ENCODE measurements around the gene FAT1.

Gene FAT1

DNA sequence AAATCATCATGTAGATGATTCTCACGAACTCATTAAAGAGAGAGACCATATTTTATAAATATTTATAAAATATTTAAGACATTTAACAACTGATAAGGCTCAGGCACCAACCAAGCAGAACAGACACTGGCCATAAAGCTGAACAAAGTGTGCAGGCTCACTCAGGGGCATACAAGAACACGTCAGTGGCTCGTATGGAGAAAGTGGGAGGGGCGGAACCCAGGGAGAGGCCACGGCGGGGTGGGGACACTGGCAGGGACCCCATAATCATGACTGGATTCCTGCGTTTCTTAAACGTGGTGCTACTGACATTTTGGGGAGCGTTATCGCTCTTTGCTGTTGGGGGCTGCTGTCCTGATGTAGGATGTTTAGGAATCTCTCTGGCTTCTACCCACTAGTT lies 31.3 kb upstream of the FAT1 start:
- no peak for FAIRE-seq

DNA sequence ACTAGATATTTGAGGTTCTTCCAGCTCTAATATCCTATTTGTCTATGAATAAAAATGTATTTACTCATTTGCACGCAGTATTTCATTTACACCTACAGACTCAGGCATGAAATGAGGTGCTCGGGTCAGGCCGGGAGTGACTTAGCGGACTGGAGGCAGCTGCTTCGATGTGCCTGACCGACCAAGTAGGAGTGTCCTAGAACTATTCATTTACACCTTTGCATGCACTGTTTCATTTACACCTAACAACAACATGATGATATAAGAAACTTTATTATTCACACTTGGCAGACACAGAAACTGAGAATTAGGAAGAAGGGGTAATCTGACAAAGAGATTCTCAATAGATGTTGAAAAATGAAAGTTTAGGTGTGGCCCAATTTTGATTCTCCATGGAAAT lies 28.7 kb upstream of the FAT1 start:
- no peak for FAIRE-seq

DNA sequence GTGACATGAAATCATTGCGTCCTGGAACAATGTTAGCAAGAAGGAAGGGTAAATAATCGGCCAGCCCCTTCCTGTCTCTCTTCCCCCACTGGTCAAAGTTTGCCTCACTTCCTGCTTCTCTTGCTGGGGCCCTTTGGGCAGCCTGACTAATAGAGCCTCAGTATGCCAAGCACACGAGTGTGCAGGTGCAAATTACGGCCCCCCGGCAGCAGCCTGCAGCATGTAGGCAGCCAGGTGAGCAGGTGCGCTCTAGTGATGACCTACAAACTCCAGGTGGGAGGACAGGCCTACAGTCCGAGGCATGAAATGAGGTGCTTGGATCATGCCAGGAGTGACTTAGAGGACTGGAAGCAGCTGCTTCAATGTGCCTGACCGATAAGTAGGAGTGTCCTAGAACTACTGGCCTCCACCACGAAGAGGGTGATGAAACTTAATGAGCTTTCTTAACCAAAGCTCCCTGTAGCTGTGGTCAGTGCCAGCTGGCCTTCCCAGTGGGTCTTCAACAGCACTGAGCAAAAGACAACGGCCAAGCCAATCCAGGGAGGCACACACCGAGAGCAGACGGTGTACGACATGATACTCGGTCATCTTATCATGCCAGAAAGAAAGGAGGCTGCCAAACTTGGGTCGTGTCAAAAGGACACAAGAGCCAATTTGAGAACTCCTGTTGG lies 26.1 kb upstream of the FAT1 start:
- FAIRE-seq = no peak

DNA sequence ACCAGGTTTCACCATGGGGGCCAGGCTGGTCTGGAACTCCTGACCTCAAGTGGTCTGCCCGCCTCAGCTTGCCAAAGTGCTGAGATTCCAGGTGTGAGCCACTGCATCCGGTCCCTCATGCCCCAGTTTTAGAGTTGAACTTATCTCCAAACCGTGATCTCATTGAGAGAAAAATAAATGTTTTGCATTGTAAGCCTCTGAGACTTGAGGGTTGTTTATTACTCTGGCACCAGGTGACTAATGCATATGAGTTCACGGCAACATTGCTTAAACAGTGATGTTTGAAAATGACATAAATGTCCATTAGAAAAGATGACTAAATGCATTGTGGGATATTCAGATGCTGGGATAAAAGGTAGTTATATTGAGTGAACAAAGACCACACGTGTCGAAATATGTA lies 22.9 kb upstream of the FAT1 start:
- no peak for FAIRE-seq

DNA sequence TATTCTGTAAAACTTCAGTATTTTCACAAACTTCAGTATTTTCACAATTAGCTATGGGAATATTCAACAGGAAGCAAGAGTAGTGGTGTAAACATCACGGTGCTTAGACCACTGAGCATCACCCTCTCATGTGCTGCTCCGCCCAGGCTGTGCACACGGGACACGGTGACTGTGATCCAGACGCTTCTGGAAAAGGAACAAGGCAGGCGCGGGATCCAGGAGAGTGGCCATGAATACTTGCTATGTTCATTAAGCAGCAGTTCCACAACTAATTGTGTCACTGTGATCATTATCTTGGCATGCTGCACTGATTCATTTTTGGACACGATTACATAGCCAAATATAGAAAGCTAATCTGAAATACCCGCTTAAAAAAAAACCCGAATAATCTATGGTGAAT lies 19.6 kb upstream of the FAT1 start:
- FAIRE-seq = no peak

DNA sequence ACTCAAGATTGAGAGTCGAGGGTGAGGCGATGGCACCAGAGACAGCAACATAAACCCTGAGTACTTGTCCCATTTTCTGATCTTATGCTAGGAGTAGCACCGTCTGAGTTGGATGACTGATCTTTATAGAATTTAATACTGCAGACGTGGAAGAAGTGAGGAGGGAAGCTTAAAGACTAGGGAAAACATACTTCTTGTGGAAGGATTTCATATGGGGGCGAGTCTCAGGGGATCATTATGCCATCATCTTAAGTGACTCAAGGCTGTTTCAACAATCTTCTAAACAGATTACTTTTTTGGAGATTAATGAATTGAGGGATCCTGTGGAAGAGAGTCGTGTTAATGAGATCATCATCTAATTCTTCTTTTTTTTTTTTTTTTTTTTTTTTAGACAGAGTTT lies 17.2 kb upstream of the FAT1 start:
- FAIRE-seq = no peak

DNA sequence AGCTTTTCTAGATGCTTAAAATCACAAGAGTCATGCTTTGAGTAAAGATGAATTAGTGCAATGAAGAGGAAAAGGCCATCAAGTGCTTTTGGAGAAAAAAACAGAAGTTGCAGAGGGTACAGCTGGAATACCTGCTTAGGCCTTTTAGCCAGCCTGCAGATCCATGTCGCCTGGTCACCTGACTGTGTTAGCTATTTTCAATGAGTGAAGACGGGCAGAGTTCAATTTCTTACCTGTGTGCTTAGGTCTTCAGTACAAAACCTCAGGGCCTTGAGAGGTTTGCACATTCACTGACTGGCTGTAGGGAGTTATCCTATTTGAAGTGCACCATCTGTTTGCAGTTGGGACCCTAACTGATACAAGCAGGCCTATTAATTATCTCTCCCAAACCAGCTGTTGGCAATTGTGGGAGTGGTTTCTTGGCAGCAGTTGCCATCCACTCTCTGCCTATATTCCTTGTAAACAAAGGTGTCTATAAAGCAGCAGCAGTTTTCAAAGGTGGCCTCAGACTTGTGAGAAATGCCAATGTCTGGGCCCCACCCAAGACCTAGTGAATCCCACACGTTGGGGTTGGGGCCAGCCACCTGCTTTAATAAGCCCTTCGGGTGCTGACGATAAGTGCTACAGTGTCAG lies 16.3 kb upstream of the FAT1 start:
- FAIRE-seq = no peak

DNA sequence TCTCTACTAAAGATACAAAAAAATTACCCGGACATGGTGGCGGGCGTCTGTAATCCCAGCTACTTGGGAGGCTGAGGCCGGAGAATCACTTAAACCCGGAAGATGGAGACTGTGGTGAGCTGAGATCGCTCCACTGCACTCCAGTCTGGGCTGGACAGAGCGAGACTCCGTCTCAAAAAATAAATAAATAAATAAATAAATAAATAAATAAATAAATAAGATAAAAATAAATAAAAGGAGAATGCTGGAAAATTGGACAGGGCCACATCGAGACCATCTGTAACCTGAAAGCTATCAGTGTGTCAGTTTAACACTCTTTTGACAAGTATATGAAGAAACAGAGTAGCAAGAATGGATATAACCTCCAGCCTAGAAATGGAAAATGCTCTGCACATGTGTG lies 15.7 kb upstream of the FAT1 start:
- no peak for FAIRE-seq

DNA sequence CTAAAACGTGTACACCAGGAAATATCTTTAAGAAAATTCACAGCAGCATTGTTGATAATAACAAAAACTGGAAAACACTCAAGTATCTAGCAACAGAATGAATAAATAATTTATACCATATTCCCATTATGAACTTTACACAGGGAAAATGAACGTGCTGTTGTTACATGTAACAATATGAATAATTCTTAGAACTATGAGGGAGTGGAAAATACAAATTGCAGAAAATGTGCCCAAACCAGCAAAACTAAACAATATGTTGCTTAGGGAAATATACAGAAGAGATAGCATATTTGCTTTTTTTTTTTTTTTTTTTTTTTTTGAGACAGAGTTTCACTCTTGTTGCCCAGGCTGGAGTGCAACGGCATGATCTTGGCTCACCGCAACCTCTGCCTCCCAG lies 14.8 kb upstream of the FAT1 start:
- no peak for FAIRE-seq

DNA sequence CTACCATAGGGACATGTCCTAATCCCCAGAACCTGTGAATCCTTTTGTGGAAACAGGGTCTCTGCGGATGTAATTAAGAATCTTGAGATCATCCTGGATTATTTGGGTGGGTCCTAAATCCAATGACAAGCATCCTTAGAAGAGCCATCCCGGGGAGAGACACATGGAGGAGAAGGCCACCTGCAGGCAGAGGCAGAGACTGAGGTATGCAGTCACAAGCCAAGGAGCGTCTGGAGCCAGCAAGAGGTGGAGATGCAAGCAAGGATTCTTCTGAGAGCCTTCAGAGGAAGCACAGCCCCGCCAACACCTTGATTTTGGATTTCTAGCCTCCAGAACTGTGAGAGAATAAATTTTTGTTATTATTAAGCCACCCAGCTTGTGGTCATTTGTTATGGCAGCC lies 13.8 kb upstream of the FAT1 start:
- FAIRE-seq = no peak

DNA sequence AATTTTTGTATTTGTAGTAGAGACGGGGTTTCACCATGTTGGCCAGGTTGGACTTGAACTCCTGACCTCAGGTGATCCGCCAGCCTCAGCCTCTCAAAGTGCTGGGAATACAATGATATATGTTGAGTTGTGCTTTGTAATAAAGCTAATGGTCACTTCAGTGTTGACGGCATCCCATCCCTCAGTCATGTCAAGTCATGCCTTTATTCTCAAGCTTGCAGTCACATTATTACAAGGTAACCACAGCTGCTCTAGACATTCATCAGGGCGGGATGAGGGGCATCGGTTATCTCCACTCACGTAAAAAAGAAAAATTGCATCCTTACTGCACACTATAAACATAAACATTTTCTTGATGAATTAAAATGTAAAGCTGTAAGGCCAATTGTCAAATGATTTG lies 12.8 kb upstream of the FAT1 start:
- no peak for FAIRE-seq

DNA sequence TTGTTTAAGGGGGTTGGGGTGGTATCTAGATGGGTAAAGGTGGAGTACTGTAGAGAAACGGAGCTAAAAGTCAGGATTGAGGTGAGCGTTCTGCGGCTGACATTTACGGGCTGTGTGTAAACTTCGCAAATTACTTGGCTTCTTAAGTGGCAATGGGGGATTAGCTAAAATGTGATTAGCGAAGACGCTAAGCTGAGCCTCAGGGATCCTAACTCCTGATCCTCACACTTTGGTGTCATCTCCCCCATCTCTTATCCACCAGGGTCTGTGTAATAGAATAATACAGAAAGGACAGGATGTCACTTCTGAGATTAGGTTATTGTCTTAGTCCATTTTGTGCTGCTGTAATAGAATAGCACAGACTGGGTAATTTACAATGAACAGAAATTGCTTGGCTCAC lies 10.6 kb upstream of the FAT1 start:
- FAIRE-seq = no peak

DNA sequence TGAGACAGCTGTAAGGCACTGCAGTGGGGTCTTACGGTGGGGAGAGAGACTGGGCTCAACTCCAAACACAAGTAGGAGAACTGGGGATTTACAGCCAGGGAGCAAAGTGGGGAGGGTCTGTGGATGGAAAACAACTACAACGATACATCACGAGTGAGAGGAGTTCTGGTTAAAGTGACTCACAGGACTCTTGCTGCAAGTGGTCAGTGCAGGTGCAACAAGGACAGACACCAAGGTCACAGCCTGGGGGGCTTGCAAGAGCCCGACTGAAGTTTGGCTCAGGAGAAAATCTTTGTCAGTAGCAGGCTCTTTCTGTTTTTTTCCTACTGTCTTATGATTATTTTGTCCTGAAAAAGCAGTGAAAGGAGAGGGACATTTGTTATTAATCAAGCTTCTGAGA lies 10.1 kb upstream of the FAT1 start:
- FAIRE-seq = no peak

DNA sequence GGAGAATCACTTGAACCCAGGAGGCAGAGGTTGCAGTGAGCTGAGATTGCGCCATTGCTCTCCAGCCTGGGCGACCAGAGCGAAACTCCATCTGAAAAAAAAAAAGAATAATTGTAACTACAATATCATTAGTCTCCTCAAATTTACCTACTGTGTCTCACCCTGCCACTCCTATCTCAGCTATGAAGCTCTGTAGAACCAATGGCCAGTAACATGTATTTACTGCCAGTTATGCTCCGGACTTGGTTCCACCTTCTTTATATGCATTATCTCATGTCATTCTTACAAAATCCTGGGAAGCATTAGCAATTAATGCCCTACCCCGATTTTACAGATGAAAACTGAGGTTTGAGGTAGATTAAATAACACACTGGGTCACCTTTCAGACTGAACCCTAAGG lies 7.0 kb upstream of the FAT1 start:
- no peak for FAIRE-seq

DNA sequence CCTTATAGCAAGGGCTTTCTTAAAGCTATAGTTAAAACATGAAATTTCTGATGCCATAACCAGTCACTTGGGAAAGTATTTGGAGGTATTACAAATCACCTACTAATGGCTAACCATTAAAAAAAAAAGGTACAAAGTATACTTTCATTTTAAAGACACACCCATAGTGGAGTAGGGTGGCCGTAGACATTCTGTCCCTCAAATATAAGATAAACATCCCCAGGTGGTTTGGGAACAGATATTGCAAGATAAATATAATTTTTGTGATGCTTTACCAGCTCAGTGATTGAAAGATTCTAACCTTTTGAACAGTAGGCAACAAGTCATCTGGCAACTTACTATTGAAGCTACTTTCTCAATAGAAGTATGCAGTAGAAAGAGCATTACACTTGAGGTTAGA lies 6.2 kb upstream of the FAT1 start:
- FAIRE-seq = no peak

DNA sequence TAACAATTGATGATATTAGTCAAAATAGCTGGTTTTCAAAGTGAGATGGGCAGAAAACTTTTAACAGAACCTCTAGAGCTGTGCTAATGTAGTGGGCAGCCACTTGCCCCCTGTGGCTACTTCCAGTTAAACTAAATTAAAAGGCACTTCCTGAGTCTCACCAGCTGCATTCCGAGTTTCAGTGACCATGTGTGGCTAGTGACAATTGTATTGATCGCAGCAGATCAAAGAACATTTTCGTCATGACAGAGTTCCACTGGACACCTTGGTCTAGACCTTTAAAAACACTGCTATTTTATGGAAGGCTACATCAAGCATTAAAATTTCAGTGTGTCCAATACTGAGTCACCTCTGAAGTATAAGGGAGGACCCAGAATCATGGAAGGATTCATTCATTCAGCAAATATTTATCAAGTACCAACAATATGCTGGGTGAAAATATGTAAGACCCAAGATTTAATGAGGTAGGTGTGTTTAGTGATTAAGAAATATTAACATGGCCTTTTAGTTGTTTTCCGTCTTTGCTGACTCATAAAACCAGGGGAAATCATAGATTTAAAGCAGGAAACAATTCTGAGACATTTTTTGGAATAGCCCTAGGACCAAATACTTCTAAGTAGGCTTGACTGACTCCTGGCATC lies 5.1 kb upstream of the FAT1 start:
- FAIRE-seq = no peak

DNA sequence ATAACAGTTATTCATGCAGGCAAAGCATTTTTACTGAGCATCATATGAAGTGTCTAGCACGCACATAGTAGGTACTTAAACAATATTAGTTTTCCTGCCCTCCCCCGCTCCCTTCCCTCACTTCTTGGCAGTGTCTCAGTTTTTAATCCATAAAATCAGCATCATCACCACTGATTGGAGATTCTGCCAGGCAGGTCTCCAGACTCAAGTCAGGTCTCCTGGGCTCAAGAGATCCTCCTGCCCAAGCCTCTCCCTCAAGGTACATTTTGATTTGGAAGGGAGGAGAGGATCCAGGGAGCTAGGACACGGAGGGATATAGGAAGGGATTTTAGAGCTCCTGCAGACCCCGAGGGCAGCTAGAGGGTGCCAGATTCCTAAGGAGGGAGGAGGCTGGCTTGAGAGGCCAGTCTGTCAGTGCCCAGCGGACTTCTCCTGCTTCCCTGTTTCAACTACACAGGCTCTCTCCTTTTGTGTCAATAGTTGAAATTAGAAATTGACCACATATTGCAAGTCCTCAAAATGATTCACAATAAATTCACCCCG lies 4.4 kb upstream of the FAT1 start:
- no peak for FAIRE-seq

DNA sequence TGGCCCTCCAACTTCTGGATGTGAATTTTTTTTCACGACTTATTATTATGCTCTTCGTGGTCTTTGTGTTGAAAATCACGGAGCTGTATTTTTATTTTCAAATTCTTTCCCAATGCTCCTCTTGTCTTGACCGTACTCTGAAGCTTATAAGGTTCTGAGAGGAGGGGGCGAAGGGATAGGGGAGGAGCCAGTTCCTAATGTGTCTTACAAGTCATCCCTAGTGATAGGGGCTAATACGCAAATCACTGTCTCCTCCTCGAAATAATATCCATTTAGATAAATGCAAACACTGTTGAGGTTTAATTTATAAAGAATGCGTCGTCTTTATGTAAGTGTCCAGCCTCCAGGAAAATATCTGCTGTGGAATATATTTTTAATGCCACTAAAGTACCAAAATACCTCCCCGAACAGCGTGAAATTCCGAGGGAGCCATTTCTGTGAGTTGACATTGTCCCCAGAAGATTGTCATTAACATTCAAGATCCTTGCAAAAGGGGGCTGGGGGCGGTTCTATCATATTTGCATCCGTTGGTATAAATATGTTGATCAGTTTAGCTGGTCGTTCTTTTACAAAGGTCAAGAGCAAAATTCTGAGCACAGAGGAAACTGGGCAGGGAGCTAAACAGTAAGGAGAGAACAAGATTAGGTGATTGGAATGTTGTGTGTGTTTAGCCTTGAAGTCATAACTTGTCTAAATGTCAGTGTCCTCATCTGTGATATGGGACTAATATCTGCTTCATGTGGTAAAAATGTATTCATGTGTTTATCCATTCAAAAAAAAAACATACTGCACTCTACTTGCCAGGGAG lies 3.7 kb upstream of the FAT1 start:
- no peak for FAIRE-seq

DNA sequence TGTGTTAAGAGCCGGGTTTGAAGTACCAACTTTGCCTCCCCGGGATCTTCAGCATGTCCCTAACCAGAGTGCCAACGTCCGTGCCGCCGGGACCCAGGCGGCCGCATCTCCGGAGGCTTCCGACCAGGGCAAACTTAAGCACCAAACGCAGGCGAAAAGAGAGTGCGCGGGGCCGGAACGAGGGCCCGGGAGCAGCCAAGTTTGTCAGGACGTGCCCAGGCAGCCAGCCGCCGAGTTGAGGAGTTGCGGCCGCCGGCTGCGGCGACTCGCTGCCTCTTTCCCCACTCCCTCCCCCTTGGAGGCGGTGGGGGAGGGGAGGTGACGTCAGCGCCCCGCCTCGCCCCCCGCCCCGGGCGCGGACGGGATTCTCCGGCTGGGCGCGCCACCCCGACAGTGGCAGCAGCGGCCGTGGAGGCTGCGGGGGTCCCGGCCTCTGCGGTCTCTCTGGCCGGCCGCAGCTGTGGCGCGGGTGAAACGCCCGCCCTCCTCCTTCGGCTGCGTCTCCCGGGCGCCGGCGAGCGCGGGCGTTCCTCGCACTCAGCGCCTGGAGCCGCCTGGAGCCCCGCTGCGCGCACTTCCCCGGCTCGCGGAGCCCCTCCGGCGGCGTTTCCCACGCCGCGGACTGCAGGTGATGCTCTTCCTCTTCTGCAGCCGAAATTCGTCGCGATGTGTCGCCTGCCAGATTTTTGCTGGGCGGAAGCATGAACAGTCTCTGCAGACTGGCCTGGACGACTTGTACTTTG lies 2.9 kb upstream of the FAT1 start:
- no peak for FAIRE-seq

DNA sequence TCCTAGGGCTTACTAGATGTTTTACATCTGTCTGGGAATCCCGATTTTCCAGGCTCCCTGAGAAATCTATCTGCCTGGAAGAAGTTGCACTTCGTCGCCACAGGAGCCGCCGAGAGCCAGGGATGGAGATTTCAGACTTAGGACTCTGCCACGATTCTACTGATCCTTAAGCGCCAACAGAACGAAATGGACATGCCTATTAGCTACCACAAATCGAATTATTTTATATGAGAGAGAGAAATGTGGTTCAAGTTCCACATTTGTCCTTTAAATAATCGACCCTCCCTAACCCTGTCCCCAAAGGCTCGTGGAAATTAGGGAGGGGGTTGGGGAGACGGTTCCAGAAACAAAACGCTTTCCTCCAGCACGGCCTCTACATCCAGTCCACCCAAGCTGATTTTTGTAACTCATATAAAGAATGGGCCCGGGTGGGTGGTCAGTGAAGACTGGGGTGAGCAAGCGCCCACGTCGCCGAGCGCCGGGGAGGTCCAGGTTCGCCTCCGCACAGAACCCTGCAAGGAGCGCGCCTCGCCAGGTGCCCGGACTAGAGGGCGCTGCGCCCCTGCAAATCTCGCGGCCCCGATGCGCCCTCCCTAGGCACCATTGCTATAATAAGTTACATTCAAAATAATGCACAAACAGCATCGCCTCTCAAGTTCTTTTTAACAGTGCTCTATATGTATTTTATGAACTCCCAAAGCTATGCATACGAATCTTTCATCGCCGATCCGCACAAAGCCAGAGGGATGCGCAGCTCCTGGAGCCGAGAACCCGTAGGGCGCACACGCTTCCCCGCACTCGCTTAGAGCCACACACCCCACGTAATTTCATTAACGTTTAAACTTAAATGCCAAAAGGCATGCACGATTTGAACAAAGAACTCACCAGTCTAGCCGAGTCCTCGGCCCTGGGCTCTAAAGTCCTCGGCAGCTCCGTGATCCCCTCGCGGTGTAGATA lies 2.1 kb upstream of the FAT1 start:
- no peak for FAIRE-seq

DNA sequence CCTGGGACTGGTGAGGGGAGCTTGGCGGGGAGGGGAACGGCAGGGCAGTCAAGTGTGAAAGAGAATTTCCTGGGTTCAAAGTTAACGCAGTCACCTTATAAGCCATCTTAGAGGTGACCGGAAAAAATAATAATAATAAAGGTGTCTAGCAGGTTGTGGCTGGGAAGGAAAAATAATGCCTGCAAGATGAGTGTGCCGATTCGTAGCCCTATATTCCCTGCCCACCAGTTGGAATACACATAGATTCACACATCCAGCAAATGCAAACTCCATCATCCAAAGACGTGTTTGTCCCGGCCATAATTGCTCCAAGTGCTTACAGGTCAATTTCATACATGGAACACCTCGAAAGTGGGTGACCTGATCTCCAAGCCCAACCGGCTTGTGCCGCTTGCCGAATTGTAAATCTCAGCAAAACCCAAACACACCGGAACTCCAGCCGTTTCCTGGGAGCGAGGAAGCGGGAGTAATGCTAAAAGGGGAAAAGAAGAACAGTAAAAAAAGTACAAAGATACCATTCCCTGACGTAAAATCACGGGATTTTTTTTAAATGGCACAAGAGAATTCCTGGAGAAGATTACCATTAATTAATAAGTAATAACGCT lies 1.3 kb upstream of the FAT1 start:
- FAIRE-seq = no peak

Data from A204.1 (cell line).